GM12891 (cell line): Measurements from ENCODE around the gene FARP2.

Experiments used
- POLR2A ChIP-seq: IDR thresholded peaks from 2 replicates; pipeline ENCODE4 v1.6.1; 2011; ENCODE audit warnings: low read depth, low read length, control low read depth
- SPI1 ChIP-seq: IDR thresholded peaks from 2 replicates; pipeline ENCODE4 v1.6.1; 2011; ENCODE audit warnings: low read depth, low read length, control low read depth
- TAF1 ChIP-seq: IDR thresholded peaks from 2 replicates; pipeline ENCODE4 v1.6.1; 2011; ENCODE audit warnings: low read depth, low read length, control low read depth

- TF ChIP-seq POLR2A (no peak), SPI1 (no peak), TAF1 (no peak)
These were observed 146.2 kb downstream of the FARP2 start for GRCh38 chr2:241502281-241502680.
